GM21529 (cell line): ENCODE data around the gene TOB1.
"Not testable (repeated sequence)": the region's sequence is repeated elsewhere in the genome, so short reads cannot be mapped to it uniquely, and the experiment has no call there.

Experiments used
- ATAC-seq: cut with Tn5 transposase; IDR thresholded peaks from one replicate; pipeline ENCODE4 v1.9.1; 2021; ENCODE audit not compliant: unreplicated experiment

TOB1 gene

DNA sequence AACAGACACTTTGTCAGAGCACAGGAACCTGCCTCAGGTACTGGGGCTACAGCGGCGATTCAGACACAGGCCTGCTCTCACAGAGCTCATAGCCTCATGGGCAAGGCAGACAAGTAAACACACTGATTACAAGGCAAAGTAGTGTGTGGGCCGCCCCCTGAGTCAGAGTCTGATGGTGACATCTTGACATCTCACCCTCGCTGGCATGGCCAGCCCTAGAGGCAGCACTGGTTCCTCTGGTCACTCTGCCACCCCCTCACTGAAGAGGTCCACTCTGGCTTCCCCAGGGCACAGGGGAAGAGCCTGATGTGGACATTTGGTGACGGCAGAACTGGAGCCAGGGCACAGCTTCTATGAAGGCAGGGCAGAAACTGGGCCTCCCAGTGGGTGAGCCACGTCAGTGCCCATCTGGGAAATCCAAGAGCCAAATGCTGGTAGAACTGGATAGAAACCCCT, 32.9 kb upstream of the TOB1 start:
- ATAC-seq, result no peak

DNA sequence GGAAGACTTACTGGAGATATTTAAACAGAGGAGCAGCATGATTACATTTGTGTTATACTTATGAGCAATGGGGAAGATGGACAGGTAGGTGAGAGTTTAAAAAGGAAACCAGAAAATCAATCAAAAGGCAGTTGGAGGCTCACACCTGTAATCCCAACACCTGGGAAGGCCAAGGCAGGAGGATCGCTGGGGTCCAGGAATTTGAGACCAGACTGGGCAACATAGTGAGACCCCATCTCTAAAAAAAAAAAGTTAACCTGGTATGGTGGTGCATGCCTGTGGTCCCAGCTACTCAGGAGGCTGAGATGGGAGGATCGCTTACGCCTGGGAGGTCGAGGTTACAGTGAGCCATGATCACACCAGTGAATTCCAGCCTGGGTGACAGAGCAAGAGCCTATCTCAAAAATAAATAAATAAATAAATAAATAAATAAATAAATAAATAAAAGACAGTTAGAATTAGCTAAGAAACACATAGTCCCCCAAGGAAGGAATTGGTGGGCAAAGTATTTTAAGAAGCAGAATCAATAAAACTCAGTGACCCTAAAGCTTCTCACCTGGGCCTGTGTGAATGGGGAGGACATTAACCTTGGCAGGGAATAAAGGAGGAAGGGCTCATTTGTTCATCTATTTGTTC, 32.3 kb upstream of the TOB1 start:
- no peak for ATAC-seq

DNA sequence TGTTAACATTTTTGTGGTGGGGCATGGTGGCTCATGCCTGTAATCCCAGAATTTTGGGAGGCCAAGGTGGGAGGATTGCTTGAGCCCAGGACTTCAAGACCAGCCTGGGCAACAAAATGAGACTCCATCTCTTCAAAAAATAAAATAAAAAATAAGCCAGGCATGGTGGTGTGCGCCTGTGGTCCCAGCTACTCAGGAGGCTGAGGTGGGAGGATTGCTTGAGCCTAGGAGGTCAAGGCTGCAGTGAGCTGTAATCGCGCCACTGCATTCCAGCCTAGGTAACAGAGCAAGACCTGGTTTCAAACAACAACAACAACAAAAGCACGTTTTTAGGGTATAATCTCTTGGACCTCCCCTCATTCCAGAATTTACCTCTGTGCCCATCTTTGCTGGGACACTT, 28.4 kb upstream of the TOB1 start:
- ATAC-seq, result not testable (repeated sequence)

DNA sequence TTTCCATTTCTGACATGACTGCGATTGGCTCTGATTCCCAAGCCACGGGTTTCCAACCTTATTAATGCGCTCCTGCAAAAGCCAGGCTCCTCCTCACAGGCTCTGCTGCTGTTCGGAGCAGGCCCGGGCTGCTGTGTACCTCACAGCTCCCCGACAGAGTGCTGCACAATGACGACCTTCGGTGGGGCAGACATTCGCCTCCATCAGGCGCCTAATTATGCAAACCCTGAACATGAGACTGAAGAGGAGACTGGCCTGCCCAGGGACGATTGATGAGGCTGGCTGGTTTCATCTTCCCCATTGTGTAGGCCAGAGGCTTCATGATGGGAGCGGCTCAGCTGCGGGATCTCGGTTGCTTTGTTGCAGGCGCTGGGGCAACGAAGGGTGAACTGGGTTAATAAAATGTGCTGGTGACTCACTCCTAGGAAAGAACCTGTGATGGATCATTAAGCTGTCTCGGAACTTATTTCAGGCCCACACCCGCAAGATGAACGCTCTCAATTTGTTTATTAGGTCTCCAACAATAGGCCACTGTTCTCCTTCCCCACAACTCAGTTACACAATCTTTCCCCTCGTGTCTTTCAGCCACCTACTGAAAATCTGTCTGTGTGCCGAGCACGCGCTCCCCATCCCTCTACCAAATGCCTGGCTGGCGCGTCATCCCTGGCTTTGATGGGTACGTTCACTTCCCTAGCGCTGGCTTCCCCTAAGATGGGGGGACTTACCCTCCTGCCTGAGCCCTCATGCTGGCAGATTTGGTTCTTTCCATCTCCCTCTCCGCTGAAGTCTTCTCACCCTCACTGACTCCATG, 27.2 kb upstream of the TOB1 start:
- no peak for ATAC-seq

DNA sequence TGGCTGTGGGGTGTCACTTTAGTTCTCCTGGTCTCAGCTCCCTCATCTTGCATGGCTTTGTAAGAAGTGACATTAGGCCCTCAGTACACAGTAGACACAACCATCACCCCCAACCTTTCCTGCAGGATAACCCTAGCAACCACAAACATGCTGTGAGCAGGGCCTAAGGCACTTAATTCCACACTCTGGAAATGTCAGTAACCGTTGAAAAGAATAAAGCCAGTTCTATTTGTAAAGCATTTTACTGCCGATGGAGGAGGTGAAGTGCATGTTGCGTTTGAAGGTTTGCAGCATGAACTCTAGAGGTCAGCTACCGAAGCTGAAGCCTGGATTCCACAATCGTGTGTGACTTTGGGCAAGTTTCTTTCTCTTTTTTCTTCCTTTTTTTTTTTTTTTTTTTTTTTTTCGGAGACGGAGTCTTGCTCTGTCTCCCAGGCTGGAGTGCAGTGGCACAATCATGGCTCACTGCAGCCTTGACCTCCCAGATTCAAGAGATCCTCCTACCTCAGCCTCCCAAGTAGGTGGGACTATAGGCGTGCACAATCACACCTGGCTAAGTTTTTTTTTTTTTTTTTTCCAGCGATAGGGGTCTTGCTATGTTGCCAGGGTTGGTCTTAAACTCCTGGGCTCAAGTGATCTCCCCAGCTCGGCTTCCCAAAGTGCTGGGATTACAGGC, 26.1 kb upstream of the TOB1 start:
- ATAC-seq, result no peak

DNA sequence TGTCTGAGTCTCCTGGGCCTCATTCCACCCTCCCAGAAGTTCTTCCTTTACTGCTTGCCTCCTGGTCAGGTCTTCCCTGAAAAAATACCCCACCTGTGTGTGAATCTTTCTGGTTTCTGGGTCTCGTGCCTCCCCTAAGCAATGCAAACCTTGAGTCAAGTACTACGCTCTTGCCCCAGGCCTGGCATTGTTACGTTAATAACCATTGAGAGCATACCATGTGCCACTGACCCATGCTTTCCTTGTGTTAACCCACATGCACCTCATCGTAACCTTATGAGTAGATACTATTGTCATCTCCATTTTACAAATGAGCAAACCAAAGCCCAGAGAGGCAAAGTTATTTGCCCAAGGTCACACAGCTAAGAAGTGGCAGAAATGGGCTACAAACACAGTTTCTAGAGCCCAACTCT, 25.4 kb upstream of the TOB1 start:
- no peak for ATAC-seq

DNA sequence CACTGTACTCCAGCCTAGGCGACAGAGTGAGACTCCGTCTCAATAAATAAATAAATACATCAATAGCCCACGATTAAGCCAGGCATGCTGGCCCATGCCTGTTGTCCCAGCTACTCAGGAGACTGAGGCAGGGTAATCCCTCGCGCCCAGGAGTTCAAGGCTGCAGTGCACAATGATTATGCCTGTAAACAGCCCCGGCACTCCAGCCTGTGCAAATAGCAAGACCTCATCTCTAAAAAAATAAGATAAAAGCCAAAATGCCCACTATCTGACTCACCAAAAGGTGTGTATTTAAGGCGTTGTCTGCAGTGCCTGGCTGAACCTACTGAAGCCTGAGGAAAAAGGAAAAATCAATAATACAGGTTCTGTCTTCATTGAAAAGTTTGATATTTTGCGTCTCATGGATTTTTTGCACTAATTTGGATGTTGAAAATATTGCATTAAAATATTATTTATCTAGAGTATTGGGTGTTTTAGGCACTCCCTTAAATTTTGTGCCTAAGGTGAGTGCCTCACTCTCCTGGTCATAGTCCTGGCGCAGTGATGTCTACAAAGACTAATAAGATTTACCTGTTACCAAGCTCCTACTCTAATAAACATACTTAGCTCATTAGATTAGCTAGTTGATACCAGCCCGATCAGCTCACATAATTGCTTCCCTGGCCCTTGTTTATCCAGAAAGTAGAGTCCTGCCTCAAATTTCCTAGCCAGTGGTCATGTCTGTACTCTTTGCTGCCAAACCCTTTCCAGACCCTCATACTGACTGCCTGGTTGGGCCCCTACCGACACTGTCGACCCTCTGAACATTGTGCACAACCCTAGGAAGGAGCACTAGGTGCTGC, 24.7 kb upstream of the TOB1 start:
- no peak for ATAC-seq

DNA sequence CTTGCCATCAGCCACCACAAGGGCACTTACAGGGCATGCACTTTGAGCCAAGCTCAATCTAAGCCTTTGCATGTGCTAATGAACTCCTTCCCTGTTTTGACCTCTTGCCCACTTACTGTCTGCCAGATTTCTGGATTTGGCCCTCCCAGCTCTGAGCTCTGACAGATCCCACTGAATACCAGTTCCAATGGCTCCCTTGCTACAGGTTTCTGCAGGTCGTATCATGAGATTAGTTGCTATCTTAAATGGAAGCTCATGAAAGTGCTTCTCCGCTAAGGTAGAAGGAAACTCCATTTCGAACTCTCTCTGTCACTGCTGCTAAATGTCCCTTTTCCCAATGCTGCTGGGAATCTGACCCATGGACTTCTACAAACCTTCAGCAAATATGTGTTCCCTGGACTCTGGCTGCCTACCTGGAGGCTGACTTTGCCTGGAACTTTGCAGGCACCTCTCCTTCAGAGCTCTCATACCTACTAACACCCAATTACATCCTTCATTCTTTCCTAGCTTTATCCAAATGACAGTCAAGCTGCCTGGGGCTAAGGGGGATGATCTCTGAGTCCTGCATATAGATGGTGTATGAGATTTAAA, 23.5 kb upstream of the TOB1 start:
- no peak for ATAC-seq

DNA sequence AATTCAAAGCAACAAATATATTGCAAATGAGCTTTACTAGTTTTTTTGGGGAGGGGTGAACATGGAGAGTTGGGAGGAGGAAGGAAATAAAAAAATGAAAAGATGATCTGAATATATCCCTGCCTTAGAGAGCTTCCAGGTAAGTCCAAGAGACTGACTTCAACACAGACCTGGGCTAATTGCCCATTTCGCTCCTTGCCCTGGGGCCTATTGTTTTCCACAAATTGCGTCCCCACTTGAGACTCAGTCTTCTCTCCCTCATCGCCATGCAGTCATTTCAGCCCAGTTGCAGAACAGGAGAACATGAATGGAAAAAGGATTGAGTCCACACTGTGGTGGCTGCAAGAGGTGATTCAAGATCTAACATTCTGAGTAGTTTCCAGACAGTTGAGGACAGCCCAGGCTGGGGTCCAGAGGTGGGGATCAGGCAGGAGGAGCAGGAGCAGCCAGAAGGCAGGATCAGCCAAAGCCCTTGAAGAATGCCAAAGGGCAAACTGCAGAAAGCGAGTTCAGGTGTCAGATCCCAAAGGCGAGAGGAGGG, 21.6 kb upstream of the TOB1 start:
- ATAC-seq, result no peak

DNA sequence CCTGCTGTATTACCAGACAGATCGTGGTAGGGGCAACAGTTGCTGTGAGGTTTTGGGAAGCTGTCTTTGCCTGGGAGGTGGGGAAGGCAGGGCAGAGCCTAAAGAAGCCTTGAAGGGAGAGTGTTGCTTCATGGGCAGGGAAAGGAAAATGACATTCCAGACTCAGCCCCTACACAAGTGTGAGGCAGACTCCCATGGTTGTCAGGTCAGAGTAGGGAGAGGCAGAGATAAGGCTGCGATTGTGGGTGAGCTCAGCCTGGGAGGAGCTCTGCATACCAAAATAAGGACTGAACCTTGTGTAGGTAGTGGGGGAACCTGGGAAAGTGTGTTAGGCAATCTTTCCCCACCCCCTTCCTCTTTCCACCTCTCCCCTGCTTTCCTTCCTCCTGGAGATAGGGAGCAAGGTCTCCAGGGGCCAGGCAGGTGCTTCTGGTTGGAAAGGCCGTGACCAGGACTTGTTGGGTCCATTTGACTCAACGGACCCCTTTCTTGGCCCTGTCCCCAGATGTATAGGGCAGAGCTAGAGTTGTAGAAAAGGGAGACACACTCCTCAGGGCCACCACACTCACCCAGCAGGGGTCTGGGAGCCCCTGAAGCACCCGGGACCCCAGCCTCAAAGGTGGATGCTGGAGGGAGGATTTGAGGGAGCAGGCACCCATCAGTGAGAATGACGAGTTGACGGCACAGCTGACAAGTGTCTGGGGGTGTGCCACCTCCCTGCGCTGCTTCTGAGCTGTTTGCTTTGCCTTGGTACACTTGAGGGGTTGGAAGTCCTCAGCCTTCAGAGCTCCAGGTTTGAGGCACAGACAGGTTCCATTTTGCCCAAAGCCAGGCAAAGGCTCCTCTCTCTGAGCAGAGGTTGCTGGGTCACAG, 18.5 kb upstream of the TOB1 start:
- no peak for ATAC-seq

DNA sequence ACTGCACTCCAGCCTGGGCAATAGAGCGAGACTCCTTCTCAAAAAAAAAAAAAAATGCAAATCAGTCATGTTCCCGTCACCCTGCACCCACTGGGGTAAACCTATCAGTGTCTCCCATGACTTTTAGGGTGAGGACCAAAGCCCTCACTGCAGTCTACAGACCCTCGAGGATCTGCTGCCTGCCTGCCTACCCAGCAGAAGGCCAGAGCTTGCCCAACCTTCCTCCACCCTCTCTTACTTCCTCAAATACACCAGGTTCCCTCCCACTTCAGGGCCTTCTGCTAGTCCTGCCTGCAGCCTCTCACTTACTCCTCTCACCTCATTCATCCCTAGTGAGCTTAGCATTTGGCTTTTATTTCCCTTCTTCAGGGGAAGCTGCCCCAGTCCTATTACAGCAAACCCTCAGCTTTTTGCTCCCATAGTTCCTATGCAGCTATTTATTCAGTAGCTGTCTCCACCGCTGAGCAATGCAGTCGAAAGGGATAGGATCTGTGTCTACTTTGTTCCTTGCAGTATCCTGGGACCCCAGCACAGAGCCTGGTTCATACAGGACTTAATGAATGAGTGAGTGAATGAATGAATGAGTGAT, 17.8 kb upstream of the TOB1 start:
- ATAC-seq, result no peak

DNA sequence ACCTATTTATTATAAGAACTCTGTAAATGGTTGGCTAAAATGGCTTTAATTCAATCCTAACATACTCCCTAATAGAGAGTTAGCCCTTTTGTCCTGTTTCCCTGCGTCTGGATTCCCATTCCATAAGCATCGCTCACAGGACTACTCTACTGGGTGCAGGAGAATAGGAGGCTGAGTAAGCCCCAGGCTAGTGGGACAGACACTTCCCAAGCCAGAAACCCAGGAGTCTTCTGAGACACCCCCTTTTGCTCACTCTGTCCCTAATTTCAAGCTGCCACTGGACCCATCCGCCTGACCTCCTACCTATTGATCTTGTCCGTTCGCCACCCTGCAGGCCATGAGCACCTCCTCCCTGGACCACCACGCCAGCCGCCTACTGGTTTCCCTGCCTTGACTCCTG, 16.7 kb upstream of the TOB1 start:
- no peak for ATAC-seq

DNA sequence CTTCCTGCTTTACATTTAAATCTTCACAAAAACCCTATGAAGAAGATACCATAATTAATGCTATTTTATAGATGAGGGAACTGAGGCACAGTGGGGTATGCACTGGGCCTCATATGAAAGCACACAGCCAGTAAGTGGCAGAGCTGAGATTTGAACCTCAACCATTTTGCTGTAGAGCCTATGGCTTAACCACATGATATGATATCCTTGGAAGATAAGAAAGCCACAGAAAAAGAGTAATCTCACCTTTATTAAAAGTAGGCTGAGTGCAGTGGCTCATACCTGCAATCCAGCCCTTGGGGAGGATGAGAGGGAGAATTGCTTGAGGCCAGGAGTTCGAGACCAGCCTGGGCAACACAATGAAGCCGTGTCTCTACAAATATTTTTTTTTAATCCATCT, 15.0 kb upstream of the TOB1 start:
- ATAC-seq, result no peak

DNA sequence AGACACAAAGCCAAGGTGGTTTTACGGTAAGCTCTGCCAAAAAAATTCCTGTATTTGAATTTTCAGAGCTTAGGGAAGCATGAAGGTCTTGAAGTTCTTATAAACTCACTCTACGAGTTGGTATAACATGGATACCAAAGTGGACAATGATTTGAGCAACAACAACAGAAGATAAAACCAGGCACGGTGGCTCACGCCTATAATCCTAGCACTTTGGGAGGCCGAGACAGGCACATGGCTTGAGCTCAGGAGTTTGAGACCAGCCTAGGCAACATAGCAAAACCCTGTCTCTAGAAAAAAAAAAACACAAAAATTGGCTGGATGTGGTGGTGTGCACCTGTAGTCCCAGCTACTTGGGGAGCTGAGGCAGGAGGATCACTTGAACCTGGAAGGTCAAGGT, 12.9 kb upstream of the TOB1 start:
- no peak for ATAC-seq

DNA sequence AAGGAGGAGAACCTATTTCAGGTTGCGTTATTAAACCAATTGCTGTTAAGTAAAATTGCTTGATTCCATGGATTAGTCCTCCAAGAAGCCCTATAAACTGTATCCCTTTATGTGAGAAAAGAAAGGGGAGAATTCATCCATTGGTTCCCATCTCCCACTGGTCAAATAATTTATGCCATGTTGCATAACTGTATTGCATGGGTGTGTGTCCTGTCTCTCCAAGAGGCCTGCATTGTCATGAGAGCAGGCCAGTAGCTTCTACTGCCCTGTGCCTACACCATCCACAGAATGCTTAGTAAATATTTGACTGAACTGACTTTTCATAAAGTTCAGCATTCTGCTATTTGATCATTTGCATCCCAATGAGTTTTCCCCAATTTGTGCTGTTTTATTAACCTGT, 11.7 kb upstream of the TOB1 start:
- ATAC-seq, result no peak

DNA sequence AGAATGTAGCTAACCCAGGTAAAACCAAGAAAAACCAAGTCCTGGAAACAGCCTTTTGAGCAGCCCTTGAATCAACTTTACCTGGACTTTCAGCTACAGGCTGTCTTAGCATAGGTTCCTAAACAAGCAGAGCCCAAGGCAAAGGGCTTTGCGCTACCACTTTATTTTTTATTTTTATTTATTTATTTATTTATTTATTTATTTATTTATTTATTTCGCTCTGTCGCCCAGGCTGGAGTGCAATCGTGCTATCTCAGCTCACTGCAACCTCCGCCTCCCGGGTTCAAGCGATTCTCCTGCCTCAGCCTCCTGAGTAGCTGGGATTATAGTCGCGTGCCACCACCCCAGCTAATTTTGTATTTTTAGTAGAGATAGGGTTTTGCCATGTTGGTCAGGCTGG, 10.9 kb upstream of the TOB1 start:
- ATAC-seq, result not testable (repeated sequence)

DNA sequence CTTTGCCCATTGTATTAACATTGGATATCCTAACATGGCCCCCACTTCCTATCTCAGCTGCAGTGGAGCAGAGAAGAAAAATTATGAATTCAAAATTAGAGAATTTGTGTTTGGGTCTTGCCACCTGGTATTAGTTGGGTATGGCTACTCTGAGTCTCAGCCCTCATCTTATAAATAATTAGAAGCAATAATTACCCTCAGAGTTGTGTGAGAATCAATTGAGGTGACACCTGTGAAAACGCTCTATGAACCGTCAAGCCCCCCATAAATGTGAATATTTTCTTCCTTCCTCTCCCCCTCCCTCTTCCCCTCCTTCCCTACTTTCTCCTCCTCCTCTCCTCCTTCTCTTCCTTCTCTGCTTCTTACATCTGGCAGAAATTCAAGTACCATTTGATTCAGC, 8.9 kb upstream of the TOB1 start:
- no peak for ATAC-seq

DNA sequence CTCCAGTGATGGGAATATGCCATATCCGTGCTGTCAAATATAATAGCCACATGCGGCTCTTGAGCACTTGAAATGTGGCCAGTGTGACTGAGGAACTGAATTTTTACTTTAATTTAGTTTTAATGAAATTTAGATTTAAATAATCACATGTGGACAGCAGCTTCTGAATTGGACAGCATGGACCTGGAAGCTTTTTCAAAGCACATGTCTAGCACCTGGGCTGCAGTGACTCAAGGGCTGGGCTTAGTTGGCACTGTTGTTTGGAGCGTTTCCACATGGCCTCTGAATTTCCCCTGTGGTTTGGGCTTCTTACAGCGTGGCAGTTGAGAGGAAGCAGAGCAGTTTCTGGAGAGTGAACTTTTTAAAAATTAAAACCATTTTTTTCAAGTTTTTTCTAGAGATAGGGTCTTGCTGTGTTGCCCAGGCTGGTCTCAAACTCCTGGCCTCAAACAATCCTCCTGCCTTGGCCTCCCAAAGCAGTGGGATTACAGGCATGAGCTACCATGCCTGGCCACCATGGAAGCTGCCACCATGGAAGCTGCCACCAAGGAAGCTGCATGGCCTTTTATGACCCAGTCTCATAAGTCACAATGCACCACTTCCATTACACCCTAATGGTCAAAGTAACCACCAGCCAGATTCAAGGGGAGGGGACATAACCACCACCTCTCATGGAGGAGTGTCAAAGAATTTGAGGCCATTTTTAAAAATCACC, 6.7 kb upstream of the TOB1 start:
- ATAC-seq, result no peak

DNA sequence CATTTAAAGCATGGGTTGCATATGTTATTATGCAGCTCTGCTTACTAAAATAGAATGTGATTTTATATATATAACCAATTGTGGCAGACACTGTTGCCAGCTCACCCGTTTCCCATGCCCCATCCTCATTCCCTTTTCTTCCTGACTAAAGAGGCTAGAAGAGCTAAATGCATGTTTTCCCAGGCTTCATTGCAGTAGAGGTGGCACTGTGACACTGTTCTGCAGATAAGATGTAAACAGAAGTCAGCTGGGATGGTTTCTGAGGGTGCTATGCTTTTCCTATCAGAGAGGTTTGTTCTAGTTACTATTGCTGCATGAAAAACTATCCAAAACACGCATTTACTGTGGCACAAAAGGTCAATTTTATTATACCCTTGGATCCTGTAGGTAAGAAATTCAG, 5.7 kb upstream of the TOB1 start:
- ATAC-seq, result no peak
